ENCODE measurements around the gene NECAP2.
A peak's percentile ranks its signal among the peaks of the same experiment; 100 is the strongest.

The NECAP2 gene, protein sequence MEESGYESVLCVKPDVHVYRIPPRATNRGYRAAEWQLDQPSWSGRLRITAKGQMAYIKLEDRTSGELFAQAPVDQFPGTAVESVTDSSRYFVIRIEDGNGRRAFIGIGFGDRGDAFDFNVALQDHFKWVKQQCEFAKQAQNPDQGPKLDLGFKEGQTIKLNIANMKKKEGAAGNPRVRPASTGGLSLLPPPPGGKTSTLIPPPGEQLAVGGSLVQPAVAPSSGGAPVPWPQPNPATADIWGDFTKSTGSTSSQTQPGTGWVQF

GRCh38 chr1:16440470-16441281 is at the start of gene NECAP2:
Gene NECAP2, plus strand, starts transcription at chr1:16440724. Its CDS starts 38 bp downstream, at chr1:16440762.
- peak; percentile 78 for DNase-seq (ENCODE audit: low read depth)

GRCh38 chr1:16391411-16391810 is 49.1 kb upstream of the NECAP2 start:
- DNase-seq (ENCODE audit: low read depth), result no peak

DNA sequence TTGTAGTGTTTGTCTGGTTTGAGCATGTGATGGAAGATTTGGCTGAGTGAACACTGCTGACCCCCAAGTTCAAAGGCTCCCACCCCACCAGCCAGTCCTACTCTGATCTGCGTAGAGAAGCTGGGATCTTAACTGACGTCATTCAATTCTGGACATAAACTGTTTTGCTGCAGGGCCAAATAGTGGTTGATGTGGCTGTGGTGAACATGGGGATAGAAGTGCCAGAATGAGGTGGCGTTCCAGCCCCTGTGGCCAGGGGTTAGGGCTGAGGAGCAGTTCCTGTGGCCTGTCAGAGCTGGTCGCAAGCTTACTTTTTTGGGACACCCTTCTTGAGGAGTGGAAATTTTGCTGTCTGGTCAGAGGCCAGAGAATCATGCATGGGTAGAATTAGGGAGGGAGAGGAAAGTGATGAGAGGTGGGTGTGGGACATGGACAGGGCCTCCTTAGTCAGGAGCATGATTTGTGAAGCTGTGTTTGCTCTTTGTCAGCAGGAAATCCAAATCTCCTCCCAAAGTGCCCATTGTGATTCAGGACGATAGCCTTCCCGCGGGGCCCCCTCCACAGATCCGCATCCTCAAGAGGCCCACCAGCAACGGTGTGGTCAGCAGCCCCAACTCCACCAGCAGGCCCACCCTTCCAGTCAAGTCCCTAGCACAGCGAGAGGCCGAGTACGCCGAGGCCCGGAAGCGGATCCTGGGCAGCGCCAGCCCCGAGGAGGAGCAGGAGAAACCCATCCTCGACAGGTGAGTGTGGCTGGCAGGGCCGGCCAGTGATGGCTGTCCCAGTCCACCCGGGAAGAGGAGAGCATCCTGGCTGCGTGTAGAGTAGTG is 47.6 kb upstream of the NECAP2 start:
- no peak for DNase-seq (ENCODE audit: low read depth)

- no peak for DNase-seq (ENCODE audit: low read depth)
These were observed 46.7 kb upstream of the NECAP2 start for GRCh38 chr1:16393570-16394521.

DNA sequence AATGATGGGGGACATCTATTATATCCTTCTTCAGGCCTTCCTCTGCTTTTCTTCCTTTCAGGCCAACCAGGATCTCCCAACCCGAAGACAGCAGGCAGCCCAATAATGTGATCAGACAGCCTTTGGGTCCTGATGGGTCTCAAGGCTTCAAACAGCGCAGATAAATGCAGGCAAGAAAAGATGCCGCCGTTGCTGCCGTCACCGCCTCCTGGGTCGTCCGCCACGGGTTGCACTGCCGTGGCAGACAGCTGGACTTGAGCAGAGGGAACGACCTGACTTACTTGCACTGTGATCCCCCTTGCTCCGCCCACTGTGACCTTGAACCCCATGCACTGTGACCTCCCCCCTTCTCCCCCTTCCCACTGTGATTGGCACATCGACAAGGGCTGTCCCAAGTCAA is 45.5 kb upstream of the NECAP2 start:
- DNase-seq (ENCODE audit: low read depth), result no peak

- DNase-seq (ENCODE audit: low read depth), result no peak
These were observed 43.9 kb upstream of the NECAP2 start for GRCh38 chr1:16396591-16396990.

GRCh38 chr1:16397120-16397519 is 43.4 kb upstream of the NECAP2 start:
- DNase-seq (ENCODE audit: low read depth), result no peak

DNA sequence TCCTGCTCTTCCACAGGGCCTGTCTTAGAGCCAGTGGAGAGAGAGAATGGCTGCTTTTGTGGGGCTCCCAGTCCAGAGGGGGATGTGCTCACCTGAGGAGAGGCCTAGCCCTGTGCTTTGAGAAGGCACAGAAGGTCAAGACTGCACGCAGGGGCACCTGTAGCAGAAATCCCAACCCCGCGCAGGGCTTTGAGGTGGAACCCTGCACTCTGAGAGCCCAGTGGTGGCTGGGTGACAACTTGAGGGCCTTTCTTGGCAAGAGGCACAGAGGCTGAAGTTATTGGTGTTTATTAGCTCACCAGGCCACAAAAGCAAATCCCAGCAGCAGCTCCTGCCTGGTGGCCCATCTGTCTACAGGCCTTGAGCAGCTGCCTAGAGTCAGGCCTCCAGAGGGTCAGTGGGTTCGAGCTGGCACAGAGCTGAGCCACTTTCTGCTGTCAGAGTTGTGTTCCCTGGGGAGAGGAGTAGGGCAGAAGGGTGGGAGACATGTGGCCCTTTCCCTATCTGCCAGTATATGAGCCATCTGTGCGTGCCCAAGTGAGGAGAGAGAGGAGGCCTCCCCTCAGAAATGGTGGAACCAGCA is 42.1 kb upstream of the NECAP2 start:
- DNase-seq (ENCODE audit: low read depth), result no peak

- no peak for DNase-seq (ENCODE audit: low read depth)
These were observed 37.8 kb upstream of the NECAP2 start for GRCh38 chr1:16402742-16403141.

DNA sequence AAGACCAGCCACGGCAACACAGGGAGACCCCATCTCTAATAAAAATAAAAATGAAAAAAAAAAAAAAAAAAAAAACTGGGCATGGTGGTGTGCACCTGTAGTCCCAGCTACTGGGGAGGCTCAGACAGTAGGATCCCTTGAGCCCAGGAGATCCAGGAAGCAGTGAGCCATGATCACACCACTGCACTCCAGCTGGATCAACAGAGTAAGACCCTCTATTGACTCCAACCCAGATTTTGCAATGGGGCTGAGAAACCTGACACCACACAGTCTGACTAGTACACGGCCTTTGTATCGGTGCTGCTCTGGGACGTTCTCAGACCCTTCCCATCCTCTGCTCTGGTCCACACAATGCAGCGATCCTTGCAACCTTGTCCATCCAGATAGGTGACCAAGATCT is 35.1 kb upstream of the NECAP2 start:
- DNase-seq (ENCODE audit: low read depth), result no peak

- no peak for DNase-seq (ENCODE audit: low read depth)
These were observed 33.7 kb upstream of the NECAP2 start for GRCh38 chr1:16406868-16407267.

GRCh38 chr1:16409536-16410152 is 30.9 kb upstream of the NECAP2 start:
- no peak for DNase-seq (ENCODE audit: low read depth)

DNA sequence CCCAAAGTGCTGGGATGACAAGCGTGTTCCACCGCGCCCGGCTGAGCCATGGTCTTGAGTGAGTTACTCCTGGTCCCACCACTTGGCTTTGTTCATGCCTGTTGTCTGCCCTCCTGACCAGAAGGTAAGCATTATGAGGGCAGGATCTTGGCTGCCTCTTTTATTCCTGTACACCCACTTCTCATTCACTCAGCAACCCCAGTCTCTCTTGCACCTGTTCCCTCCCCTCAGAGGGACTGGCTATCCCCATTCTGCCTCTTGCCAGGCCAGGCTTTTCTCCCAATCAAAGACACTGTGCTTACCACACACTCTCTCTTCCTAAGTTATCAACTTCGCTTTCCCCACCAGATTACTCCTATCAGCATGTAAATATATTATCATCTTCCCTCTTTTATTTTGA is 29.7 kb upstream of the NECAP2 start:
- DNase-seq (ENCODE audit: low read depth), result no peak

GRCh38 chr1:16413191-16413590 is 27.3 kb upstream of the NECAP2 start:
- no peak for DNase-seq (ENCODE audit: low read depth)

DNA sequence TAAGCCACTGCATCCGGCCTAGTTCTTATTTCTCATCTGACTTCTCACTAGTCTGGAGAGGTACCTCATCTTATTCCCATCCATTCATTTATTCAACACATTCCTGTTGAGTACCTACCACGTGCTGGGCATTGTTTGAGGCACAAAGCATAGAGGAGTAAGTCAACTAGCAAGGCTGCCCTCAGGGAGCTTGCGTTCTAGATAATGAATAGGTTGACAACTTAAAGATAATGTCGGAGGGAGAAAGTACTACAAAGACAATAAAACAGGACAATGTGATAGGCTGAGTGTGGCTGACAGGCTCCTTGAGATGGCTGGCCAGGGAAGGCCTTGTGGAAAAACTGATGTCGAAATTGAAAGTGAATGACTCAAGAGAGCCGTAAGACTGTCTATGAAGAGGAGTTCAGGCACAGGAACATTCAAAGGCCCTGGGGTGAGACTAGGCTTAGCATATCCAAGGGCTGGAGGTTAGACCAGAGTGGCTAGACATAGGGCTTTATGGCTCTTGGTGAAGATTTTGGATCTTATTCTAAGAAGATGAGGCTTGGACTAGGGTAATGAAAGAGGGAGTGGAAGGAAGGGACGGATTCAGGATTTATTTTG is 21.6 kb upstream of the NECAP2 start:
- DNase-seq (ENCODE audit: low read depth), result no peak

DNA sequence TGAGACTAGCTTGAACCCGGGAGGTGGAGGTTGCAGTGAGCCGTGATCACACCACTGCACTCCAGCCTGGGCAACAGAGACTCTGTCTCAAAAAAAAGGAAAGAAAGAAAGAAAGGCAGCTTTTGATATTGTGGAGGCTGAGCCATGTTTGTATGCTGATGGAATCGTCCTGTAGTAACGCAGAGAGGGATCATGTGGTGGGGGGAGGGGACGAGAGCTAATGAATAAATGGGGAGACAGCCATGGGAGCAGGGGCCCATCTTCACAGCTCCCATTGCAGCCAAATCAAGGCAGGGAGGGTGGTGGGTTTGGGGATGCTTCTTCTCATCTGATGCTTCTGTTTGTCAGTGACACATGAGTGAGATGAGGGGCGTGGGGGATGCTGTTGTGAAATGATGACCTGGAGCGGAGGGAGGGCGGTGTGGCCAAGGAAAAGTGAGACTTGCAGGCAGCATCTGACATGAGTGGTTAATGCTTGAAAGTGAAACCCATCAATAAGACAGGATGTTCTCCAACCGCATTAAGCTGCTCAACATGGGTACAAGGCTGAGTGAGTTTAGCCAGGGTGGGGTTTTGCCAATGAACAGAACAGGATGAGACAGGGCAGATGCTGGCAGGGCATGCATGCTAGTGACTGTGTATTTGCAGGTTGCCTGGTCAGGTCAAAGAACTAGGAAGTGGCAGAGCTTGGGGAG is 20.0 kb upstream of the NECAP2 start:
- peak; percentile 12 for DNase-seq (ENCODE audit: low read depth)

GRCh38 chr1:16421201-16421600 is 19.3 kb upstream of the NECAP2 start:
- no peak for DNase-seq (ENCODE audit: low read depth)

GRCh38 chr1:16422041-16422440 is 18.5 kb upstream of the NECAP2 start:
- DNase-seq (ENCODE audit: low read depth), result no peak

GRCh38 chr1:16425125-16426025 is 15.1 kb upstream of the NECAP2 start:
- DNase-seq (ENCODE audit: low read depth), result no peak

Data from T-helper 22 cell (primary cell).